BJ (cell line): Measurements from ENCODE around the gene TBCCD1. TPM values are rescaled to one million over a fixed set of nuclear protein-coding genes. Genes with fewer than 3 reads are reported as not detected.

ENCODE experiments used
- CTCF ChIA-PET: fragments of 350-600 bp; formaldehyde crosslinking; extraction: SDS; loops from one replicate; lab custom pipeline; 2021; ENCODE audit warnings: antibody characterized with exemption, inconsistent platforms; lab: Yijun Ruan, JAX
- POLR2A ChIA-PET: fragments of 300-600 bp; sonication (Branson Sonifier 250); formaldehyde crosslinking; extraction: SDS; loops from one replicate; lab custom pipeline; 2021; ENCODE audit warnings: antibody characterized with exemption; lab: Charles Lee
- DNase-seq: peaks from one replicate; pipeline ENCODE4 v3.0.0-alpha.2; 2011; ENCODE audit warnings: low read depth
- H3K27me3 ChIP-seq: 2 replicates; pipeline ENCODE4 v1.6.0; 2011; ENCODE audit warnings: low read length; ENCODE audit not compliant: control insufficient read depth, insufficient read depth
- H3K36me3 ChIP-seq: 2 replicates; pipeline ENCODE4 v1.5.1; 2011; ENCODE audit warnings: low read length; ENCODE audit not compliant: control insufficient read depth, insufficient read depth
- H3K4me3 ChIP-seq: 2 replicates; pipeline ENCODE4 v1.5.1; 2011; ENCODE audit warnings: low read depth, mild to moderate bottlenecking, control low read depth, low read length
- CTCF ChIP-seq: IDR thresholded peaks from 2 replicates; pipeline ENCODE4 v1.5.1; 2011; ENCODE audit warnings: low read depth, mild to moderate bottlenecking, control low read depth, inconsistent platforms, low read length, moderate library complexity; ENCODE audit not compliant: insufficient read depth
- polyA plus RNA-seq: library from polyadenylated mRNA; depleted of rRNA; stranded (reverse); fragments of >200 nt; gene quantifications from 2 replicates; pipeline ENCODE4 v1.2.3, GENCODE V29; 2011

The TBCCD1 gene
- polyA plus RNA-seq, 1 experiment: 8.3 TPM

DNA sequence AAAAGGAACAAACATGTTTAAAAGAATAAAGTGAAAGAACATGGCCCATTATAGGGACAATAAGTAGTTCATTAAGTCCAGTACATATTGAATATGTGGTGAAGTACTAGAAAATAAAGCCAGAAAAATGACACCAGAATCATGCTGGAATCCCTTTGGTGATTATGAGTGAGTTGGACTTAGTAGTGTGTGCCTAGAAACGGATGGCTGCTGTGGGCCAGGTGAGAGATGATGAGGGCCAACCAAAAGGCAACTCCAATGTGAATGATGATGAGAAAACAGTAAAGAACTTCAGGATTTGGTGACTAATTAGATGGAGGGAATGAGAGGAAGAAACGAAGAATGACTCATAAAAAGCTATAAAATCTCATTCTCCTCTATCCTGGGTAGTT is 26.3 kb downstream of the TBCCD1 start:
- CTCF ChIA-PET: interaction anchor here (0.6 to 4.9 kb wide), 25 partner anchors 8 to 680 kb away, joined by 3 to 56 read pairs (median 5); no protein-coding TSS in a partner anchor
- DNase-seq: peak; percentile 4

GRCh38 chr3:186540221-186540834 is 26.8 kb downstream of the TBCCD1 start:
- Histone ChIP-seq H3K4me3 (no peak overlapping the region), H3K27me3 (no peaks in the 10 kb centered on the region), H3K36me3 (no peaks in the 10 kb centered on the region)
- peak; percentile 63 for TF ChIP-seq CTCF
- peak; percentile 15 for DNase-seq
- POLR2A ChIA-PET: interaction anchor here (0.5 kb wide), 1 partner anchor 283 kb away, joined by 8 read pairs; no protein-coding TSS in a partner anchor
- CTCF ChIA-PET: interaction anchor here (0.6 to 4.9 kb wide), 33 partner anchors 9 to 679 kb away, joined by 3 to 56 read pairs (median 5); no protein-coding TSS in a partner anchor

More for the DNA sequence above, 26.3 kb downstream of the TBCCD1 start:
- TF ChIP-seq CTCF: no peak
- no peak overlapping the region for H3K4me3 ChIP-seq
- POLR2A ChIA-PET: interaction anchor here (0.5 kb wide), 1 partner anchor 283 kb away, joined by 8 read pairs; no protein-coding TSS in a partner anchor
- no peaks in the 10 kb centered on the region for H3K27me3 ChIP-seq
- no peaks in the 10 kb centered on the region for H3K36me3 ChIP-seq

DNA sequence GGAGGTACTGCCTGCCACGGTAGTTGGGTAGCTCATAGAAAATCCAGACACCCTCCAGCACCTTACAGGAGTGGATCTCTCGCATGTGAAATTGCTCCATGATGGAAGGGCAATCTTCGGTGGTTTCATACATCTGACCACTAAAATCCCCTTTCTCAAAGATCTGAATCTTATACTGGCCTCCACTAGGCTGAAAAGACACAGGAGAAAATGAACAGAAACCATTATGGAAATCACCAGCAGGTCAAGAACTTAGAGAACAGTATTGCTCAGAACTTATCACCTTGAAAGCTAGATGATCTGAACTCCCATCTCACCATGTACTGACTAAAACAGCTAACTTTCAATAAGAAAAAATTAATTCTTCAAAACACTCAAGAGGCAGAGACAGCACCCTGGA is 28.4 kb downstream of the TBCCD1 start:
- POLR2A ChIA-PET: no interaction called here
- no peak overlapping the region for H3K4me3 ChIP-seq
- TF ChIP-seq CTCF: no peak
- H3K27me3 ChIP-seq: no peaks in the 10 kb centered on the region
- H3K36me3 ChIP-seq: no peaks in the 10 kb centered on the region
- CTCF ChIA-PET: interaction anchor here (0.7 to 4.9 kb wide), 9 partner anchors 9 to 560 kb away, joined by 3 to 56 read pairs (median 10); no protein-coding TSS in a partner anchor
- no peak for DNase-seq

DNA sequence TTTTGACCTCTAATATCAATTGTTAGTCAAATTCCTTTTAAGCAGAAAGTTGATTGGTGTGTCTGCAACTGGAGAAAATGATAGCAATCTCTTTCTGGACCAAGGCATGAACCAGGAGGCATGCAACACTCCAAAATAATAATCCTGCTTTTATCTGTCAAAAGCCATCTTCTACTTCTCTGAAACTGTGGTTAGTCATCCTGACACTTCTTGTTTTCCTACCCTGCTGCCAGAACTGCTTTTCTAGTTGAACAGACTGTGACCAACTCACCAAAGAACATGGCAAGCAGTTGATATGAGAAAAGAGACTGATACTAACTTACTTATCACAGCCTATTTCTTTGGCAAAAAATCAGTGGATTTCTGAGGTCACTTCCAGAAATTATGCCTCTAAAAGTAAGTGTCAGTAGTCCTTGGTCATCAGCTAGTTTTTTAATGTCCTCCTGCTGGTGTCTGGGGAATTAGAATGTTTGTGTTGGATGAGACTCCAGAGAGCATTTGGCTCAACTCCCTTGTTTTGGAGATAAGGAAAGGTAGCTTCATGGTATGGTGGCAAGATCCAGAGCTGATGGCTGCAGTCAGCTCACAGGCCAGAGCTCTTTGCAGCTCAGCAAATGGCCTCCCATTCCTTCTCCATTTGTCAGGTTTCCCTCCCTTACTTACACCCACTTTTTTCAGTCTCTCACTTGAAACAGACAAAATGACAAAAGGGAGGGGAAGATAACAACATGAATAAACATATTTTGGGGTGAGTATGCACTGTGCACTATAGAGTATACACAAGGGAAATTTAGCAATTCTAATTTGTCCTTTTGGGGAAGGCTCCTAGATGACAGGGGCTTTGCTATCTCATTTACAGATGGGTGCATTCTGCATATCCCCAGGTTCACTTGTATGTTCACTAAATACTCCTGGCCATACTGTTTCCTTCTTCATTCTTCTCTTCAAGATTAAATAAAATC is 30.0 kb downstream of the TBCCD1 start:
- CTCF ChIA-PET: interaction anchor here (1.5 to 1.8 kb wide), 2 partner anchors 278 to 554 kb away, joined by 4 to 6 read pairs; no protein-coding TSS in a partner anchor
- POLR2A ChIA-PET: no interaction called here
- DNase-seq: no peak
- Histone ChIP-seq H3K4me3 (no peak overlapping the region), H3K27me3 (no peaks in the 10 kb centered on the region), H3K36me3 (no peaks in the 10 kb centered on the region)
- TF ChIP-seq CTCF: no peak

GRCh38 chr3:186534113-186534669 is 32.9 kb downstream of the TBCCD1 start:
- POLR2A ChIA-PET: no interaction called here
- no peak for TF ChIP-seq CTCF
- Histone ChIP-seq H3K27me3 (no peaks in the 10 kb centered on the region), H3K4me3 (no peak overlapping the region), H3K36me3 (no peaks in the 10 kb centered on the region)
- CTCF ChIA-PET: interaction anchor here (0.8 to 1.0 kb wide), 2 partner anchors 14 to 551 kb away, joined by 3 to 4 read pairs; no protein-coding TSS in a partner anchor
- DNase-seq: no peak
